ENCODE results near the gene MS4A15. TPM values are rescaled to one million over a fixed set of nuclear protein-coding genes. Genes with fewer than 3 reads are reported as not detected.
A peak's percentile ranks its signal among the peaks of the same experiment; 100 is the strongest.
"Not testable (repeated sequence)": the region's sequence is repeated elsewhere in the genome, so short reads cannot be mapped to it uniquely, and the experiment has no call there.

MS4A15 gene
- total RNA-seq, 1 donor from 2014 or later: not detected

DNA sequence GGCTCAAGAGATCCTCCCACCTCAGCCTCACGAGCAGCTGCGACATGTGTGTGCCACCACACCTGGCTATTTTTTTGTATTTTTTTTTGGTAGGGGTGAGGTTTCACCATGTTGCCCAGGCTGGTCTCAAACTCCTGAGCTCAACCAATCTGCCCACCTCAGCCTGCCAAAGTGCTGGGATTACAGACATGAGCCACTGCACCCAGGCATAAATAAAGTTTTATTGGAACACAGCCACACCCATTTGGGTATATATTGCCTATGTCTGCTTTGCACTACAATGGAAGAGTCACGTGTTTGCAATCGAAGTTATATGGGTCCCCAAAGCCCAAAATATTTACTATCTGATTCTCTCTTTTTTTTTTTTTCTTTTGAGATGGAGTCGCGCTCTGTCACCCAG lies 1.8 kb upstream of the MS4A15 start:
- no peak for DNase-seq

DNA sequence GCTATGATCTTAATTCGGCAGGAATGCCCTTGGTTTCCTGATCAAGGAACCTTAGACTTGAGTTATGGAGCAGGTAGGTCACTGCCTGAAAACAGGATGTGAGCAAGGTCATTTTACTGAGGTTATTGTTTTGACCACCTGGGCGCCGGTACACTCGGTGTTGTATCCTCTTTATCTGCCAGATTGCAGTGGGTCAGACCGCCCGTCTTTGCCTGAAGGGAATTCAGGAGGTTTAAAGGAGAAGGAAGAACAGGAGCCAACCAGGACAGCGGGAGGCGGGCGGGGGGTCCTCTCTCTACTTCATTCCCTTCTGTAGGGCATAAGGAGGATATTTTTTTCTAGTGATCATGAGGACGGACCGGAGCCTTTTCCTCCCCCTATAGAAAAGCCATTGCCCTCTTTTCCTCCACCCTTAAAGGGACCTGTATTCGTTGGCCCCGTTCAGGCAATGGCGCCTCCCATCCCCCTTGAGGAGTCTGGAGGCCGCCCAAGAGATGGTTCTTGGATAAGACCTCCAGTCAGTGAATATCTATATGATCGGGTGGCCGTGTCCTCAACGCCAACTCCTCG lies 649 bp downstream of the MS4A15 start:
- no peak for DNase-seq

DNA sequence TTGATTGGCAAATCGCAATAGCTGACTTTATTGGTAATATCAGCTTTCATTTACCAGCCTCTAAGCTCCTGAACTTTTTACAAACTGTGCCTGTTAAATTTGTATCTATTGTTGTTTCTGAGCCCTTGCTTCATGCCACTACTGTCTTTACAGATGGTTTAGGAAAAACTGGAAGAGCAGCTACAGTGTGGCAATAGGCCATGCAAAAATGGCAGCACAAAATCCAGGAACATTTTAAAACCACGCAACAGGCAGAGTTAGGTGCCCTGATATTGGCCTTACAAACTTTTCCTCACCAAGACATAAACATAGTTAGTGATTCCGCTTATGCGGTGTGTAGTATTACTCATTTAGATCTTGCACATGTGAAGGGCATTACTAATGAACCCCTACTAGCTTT lies 2.0 kb downstream of the MS4A15 start:
- DNase-seq: not testable (repeated sequence)

DNA sequence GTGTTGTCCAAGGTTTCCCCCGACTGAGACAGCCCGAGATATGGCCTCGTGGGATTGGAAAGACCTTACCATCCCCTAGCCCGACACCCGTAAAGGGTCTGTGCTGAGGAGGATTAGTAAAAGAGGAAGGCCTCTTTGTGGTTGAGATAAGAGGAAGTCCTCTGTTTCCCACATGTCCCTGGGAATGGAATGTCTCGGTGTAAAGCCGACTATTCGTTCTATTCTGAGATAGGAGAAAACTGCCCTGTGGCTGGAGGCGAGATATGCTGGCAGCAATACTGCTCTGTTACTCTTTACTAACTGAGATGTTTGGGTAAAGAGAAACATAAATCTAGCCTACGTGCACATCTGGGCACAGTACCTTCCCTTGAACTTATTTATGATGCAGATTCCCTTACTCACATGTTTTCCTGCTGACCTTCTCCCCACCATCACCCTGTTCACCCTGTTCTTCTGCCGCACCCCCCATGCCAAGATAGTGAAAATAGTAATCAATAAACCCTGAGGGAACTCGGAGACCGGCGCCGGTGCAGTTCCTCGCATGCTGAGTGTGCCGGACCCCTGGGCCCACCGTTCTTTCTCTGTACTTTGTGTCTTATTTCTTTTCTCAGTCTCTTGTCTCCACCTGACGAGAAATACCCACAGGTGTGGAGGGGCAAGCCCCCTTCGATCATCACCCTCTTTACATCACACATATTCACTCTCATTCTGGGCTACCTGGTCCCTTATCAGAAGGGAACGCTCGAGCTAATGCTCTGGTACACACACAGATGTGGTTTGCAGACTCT lies 3.0 kb downstream of the MS4A15 start:
- DNase-seq: not testable (repeated sequence)

DNA sequence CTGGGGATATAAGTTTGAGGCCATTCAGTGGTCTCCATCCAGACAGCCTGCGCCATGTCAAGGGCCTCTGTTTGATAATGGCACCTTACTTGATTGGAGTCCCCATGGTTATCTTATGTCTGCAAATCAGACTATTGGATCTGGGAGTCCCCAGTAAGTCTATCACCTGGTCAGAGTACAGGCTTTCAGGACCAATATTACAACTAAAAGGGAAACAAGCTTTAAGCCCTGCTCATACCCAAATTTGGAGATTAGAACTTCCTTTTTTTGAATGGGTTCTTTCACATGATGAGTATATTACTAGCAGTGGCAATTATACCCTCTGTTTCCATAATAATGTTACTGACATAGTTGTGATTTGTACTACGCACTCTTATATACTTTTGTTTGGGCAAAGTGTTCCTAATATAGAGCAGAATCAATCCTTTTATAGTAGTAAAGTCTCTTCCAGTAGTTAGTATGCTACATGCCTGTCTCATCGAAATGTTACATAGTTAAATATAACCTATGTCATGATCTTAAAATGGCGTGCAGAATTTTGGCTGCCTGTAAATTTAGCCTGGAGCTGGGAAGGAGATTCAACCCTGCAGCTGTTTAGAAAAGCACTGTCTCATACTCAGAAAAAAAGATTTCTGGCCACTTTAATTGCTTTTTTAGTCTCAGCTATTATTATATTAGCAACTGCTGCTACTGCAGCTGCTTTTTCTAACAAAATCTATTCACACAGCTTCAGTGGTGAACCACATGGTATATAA lies 4.9 kb downstream of the MS4A15 start:
- no peak for DNase-seq

DNA sequence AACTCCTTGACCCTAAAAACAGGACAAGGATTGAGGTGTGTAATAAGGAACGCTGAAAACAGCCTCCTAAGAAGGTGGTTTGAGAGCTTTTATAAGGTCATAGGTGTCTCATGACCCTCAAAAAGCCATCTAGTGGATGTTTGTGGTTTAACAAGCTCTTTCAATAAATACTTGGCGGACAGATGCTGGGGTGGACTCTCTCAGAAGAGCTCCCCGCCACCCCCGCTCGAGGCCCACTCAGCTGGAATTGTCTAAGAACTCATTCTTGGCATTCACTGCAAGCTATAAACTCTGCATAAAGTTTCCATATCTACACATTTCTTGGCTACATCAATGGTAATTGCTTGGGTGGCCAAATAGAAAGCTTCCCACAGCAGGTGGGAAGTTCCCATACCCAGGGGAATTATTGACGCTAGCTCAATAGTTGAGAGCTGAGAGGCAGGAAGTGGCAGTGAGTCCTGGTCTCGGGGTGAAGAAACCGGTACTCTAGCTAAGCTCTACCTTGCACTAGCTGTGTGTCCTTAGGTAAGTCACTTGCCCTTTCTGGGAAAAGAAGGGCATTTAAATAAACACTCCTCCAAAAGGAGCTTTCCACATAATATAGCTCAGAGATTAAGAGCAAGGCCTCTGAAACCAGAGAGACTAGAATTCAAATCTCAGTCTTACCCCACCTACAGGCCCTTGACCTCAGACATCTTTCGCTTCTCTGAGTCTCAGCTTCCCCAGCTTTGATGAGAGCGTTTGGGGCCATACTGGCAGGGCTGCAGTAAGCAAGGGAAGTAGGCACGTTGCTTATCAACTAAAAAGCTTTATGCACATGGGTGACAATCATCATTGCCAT lies 6.4 kb downstream of the MS4A15 start:
- no peak for DNase-seq

DNA sequence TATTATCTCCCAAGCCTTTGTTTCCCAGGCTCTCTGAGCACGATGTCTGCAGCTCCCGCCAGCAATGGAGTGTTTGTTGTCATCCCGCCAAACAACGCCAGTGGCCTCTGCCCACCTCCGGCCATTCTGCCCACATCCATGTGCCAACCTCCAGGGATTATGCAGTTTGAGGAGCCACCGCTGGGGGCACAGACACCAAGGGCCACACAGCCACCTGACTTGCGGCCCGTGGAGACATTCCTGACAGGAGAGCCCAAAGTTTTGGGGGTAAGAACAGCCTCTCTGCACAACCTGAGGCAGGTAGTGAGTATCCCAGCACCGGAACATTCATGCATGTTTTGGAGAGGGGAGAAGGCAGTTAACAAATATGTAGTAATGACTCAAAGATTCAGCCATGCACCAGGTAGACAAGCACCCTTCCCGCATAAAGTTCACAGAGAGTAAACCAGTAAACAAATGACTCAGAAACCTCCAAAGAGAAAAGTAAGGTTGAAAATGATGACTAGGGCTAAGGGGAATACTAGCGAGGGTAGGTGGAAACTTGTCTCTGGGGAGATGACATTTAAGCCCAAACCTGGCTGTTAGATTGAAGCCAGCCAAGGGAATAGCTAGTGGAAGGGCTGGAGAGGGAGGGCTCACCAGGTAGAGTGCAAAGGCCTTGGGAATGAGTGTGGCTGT lies 7.2 kb downstream of the MS4A15 start:
- no peak for DNase-seq

DNA sequence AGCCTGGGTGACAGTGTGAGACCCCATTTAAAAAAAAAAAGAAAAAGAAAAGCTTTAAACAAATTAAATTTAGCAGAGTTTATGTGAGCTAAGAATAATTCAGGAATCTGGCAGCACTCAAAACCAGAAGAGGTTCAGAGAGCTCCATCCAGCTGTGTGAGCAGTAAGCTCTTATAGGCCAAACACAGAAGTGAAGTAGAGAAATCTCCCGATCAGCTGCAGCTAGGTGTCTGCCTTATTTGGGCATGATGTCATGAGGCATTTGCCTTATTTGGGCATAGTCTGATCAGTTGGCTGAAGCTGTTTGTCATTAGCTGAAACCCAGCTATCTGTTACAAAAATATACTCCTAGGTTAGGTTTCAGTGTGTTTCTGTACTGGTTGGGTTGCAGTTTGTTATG lies 8.2 kb downstream of the MS4A15 start:
- no peak for DNase-seq

DNA sequence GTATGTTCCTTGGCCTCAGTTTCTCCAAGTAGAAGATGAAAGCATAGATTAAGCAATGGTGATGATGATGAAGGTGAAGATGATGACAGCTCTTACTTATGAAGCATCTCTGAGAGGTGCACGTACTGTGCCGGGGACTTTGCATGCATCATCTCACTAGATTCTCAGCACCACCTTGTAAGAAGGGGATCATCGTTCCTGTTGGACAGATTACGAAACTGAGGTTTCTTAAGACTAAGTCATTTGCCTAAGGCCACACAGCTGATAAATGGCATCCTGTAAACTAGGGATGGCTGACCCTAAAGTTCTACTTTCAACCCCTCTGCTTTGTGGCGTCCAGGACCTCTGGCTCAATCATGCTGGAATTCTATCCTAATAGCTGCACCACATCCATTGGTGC lies 8.7 kb downstream of the MS4A15 start:
- no peak for DNase-seq

DNA sequence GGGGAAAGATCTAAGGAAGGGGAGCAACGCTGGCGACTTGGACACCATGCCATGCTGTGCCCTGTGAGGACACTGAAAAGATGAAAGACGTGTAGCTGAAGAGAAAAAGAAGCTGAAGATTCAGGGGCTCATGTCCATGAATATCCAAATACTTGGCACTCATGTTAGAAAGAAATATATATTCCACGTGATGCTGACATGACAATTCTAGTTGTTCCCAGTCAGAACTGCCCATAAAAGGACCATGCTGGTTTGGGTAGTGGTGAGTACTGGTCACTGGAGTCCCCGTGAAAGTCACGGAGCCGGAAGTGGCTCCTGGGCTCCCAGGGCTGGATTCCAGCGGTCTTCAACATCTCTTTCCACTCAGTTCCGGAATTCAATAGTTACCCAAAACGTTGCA lies 9.9 kb downstream of the MS4A15 start:
- DNase-seq: no peak

DNA sequence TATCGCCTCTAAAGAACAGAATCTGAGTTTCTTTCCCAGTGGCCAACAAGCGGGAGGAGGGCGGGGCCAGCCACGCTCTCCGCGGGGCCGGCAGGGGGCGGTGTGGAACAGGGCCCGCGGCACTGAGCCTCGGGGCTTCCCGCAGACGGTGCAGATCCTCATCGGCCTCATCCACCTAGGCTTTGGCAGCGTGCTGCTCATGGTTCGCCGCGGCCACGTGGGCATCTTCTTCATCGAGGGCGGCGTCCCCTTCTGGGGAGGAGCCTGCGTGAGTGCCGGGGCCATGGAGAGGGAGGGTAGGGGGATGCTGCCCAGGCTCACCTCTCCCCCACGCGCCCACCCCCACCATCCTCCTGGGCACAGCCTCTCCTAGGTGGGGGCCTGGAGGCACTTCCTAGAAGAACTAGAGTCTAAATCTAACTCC lies 10.7 kb downstream of the MS4A15 start:
- DNase-seq: no peak

DNA sequence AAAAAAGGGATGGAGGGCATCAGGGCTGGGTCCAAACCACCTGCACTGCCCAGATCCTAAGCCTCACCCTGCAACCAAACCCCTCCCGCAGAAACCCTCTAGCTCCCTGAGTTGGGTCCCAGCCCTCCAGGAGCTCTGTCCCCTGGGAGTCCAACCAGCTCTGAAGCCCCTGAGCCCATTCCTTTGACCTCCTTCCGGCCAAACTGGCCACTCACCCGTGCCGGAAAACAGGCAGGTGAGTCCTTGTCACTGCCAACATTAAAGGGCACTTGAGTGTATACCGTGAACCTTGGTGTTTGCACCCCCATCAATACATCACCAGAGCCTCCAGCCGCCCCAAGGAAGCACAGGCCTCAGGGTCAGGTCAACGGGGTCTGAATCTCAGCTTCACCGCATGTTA lies 11.5 kb downstream of the MS4A15 start:
- DNase-seq: no peak

DNA sequence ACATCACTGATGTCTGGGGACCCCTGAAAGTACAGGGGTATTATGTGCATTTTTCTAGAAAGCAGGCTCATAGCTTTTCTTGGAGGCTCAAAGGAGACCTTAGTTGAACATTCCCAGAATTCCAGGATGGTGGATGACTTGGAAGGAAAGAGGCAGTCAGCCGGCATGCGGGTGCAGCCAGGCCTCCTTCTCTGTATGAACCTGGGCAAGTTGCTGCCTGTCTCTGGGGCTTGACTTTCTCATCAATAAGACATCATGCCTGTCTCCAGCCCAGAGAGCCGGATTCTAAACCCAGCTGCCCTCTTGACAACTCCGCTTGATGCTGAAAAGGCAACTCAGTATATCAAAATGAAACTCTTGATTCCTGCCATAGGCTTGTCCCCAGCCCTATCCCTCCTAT lies 12.6 kb downstream of the MS4A15 start:
- no peak for DNase-seq

DNA sequence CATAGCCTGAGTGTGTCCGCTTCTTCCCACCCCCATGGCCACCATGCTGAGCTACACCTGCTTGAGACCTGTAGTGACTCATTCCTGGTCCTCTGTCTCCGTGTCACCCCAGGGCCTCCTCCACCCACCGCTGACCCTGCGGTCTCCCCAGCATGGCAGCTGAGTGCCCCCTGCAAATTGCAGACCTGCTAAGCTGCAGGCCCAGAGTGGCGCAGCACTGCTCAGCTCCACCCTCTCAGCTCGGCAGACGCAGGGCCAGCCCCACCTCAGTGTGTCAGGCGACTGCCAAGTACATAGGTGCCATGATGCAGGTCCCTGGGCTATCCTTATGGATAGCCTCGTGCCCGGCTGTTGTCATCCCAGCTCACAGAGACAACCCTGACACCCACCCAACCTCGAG lies 13.1 kb downstream of the MS4A15 start:
- no peak for DNase-seq

DNA sequence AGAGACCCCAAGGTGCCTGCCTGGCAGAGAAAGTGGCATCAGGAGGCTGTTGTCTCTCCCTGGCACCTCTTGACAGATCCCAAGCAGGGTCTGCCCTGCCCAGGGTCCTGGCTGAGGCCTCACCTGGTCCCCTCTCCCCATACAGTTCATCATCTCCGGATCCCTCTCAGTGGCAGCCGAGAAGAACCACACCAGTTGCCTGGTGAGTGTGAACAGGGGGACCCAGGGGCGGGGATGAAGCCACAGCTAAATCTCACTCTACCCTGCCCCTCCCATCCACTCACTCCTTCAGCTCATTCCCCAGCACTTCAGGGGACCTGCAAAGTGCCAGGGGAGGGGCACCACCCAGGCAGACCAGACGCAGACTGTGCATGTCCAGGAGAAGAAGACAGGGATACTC lies 14.5 kb downstream of the MS4A15 start:
- DNase-seq: no peak

DNA sequence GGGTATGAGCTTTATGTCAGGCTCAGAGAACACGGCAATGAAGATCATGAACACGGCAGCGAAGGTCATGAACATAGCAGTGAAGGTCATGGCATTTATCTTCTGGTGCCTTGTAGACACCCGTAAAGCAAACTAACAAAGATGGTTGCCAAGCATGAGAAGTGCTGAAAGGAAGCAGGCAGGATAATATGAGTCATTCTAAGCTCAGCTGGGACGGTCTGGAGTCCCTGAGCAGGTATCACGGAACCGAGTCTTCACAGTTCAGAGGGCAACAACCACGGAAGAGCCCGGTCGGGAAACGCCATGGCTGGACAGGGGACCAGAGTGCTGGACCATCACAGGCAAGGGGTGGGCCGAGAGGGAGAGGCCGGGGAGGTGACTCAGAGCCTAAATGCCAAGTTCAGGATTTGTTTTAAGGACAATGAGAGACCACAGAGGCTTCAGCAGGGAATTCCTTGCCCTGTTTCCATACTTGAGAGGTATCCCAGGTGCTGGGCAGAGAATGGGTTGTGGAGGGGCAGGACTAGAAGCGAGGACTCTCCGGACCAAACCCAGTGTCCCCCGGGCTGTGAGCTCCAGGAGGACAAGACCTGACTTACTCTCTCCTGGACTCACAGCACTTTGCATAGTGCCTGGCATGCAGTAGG lies 15.3 kb downstream of the MS4A15 start:
- no peak for DNase-seq

DNA sequence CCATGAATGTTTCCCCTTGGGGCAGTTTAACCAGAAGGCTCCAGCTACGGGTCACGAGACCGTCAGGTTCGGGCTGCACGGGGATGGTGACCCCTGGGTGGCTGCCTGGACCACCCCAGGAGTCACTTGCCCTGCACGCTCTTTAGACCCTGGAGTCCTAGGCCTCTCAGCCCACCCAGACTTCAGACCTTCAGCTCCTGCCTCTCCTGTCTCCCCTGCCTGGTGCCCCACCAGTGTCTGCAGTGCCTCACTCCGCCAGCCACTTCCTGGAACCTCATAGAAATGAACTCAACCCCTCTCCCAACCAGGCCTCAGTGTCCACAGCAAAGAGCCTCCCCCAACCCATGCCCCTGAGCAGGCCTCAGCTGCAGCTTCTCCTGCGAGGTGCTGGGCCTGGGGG lies 16.0 kb downstream of the MS4A15 start:
- DNase-seq: no peak

DNA sequence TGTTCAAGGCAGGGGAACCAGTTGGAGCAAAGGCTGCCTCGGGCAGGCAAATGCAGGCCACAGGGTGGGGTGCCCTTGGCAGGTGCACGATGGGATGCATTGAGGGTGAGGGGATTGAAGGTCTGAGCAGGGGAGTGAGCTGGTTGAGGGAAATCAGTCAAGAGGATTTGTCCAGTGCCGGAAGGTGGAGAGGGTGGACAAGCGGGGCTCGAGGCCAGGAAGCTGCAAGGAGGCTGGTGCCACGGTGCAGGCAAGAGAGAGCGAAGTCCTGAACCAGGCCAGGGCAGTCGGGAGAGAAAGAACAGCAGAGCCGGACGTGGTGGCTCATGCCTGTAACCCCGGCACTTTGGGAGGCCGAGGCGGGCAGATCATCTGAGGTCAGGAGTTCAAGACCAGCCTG lies 18.1 kb downstream of the MS4A15 start:
- DNase-seq: no peak

DNA sequence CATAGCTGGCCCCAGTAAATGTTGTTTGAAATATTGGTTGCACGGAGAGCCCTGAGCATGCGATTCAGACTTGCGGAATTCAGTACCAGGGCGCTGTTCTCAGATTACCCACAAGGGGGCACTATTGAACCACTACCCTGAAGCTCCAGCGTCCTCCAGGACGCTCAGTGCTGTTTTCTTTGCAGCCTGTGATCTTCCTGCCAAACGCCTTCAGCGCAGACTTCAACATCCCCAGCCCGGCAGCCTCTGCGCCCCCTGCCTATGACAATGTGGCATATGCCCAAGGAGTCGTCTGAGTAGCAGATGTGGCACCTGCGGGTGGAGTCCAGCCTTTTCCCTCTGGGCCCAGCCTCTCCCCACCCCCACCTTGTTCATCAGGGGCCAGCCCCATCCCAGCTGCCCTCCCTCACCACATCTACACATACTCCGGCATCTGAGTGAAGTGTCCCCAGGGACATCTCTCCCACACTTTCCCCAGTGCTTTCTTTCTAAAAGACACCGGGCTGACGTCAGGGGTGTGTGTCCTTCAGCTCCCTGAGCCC lies 18.8 kb downstream of the MS4A15 start:
- DNase-seq: peak; percentile 87

DNA sequence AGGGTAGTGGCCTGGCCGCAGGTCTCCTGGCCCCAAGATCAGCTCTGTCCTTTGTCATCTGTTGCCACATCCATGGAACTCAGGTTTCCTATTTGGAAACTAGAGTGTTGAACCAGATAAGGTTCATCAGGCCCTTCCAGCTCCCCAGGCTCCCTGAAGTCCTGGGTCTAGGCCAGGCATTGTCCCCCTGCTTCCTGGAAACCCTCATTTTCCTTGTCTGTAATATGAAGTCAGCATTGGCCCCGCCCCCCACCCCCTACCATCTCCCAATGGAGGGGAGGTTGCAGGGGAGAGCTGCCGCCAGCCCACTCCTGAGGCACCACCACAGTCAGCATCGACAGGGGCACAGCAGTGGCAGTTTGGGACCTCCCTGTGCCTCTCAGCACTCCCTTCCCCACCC lies 19.5 kb downstream of the MS4A15 start:
- no peak for DNase-seq

DNA sequence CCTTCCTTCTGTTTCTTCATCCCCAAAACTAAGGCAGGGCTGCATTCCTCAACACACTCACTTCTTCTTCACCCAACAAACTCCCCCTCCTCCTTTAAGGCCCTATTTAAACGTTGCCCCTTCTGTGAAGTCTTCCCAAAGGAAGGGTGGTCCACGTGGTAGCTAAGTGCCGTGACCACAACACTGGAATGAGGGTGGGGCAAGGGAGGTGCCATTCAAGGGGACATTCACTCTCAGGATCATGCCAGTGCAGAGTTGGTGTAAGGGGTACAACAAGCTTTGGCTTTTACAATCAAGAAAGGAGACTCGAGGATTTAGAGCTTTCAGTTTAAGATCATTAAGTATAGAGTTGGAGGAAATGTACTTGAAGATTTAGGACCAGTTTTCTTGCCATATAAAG lies 20.4 kb downstream of the MS4A15 start:
- no peak for DNase-seq
